GM18511 (cell line): ENCODE results near the gene KCTD15.

ENCODE experiments used
- ATAC-seq: cut with Tn5 transposase; IDR thresholded peaks from one replicate; pipeline ENCODE4 v1.9.1; 2021; ENCODE audit warnings: mild to moderate bottlenecking, moderate library complexity; ENCODE audit not compliant: unreplicated experiment

The KCTD15 gene

DNA sequence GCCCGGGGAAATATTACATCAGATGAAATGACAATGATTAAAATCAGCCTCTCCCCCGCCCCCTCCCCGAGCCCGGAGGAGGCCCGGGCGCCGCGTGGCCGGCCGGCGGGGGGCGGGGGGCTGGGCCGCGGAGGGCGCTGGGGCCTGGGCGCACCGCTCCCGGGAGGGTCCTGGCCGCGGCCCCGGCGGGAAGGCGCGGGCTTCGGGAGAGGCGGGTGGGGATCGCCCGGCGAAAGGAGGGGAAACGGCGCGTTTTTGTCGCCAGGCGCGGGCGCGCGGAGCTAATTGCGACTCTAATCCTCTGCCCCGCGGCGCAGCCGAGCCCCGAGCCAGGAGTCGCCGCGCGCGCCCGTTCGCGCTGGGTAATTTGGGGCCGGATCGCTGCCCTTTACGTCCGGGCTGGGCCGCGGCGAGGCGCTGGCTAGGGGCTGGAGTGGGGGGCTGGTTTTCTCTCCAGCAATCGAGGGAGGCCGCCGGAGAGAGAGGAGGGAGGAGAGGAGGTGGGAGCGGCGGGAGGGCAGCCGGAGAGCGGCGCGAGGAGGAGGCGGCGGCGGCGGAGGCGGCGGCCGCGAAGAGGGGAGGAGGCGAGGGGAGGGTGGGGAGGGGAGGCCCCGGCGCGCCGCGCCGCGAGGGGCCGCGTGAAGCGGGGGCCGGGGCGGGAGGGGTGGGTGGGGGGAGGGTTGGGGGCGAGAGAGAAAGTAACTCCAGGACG, at the start of gene KCTD15:
KCTD15 (plus strand) TSS at position 707 of the 712 bp plus-strand sequence. CDS start 3,585 bp downstream, outside the sequence.
- peak; percentile 22 for ATAC-seq

DNA sequence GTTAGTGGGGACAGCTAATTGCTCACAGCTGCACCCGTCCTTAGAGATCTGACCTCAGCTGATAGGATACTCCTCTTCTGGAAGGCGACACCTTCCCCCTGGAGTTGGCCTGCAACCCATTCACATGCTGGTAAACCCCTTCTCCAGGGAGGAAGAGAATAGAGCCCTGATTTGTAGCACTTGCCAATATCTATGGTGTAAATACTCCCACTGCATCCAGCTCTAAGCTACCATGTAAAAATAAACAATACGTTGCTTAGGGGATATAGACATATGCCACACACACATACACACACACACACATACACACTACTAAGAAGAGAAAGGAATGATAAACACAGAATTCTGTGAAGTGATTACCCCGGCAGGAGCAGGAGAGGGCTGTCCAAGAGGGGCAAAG, 49.4 kb upstream of the KCTD15 start:
- no peak for ATAC-seq

DNA sequence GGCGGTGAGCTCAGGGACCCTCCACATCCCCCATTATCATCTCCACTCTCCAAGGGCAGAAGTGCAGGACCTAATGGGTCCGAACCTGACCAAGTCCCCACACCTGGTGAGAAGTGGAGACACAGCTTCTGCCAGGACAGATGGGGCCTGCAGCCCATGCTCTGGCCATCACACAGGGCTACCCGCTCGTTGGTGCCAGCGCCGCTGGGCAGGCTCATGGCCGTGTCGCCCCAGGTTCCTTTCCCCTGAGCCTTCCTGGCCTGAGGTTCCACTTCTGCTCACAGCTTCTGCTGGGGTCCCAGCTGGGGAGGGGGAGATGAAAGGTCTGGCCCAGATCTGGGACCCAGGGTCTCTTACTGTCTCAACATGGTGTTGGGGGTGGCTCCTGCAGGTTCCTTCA, 48.4 kb upstream of the KCTD15 start:
- ATAC-seq: no peak

DNA sequence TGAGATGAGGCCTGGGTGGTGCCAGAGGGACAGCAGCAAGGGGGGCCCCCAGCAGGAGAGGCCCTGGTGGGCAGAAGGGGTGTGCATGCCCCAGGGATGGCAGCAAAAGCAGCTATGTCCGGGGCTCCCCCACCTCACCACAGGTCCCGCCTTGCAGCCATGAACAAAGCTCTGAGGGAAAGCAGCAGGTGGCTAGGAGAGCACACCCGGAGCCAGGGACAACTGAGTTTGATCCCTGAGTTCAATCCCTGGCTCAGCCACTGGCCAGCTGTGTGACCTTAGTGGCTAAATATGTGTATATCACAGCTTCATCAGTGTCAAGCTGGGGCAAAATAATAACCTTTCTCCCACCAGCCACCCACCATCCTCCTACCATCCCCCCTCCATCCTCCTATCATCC, 47.7 kb upstream of the KCTD15 start:
- no peak for ATAC-seq

DNA sequence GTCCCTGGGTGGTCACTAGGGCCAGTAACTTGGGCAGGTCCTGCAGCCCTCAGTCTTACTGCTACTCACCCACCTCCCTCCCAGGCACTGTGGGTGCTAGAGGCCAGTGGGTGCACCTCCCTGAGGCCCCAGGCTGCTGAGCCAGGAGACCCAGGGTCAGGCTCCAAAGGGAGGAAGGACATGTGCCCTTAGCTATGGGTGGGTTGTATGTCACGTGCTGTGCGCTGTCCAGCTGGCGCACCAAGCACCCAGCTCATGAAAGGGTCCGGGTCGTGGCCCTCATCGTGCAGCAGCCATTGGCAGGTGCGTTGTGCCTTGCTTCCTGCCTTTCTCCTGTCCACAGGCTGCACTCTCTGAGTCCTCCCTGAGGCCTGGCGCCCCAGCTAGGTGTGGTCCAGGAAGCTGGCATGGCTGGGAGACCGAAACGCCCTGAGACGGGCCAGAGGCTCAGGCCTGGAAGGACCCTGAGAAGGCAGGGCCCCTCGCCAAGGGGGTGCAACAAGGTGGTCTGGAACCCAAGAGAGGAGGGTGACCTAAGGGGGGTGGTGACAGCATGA, 47.0 kb upstream of the KCTD15 start:
- no peak for ATAC-seq

DNA sequence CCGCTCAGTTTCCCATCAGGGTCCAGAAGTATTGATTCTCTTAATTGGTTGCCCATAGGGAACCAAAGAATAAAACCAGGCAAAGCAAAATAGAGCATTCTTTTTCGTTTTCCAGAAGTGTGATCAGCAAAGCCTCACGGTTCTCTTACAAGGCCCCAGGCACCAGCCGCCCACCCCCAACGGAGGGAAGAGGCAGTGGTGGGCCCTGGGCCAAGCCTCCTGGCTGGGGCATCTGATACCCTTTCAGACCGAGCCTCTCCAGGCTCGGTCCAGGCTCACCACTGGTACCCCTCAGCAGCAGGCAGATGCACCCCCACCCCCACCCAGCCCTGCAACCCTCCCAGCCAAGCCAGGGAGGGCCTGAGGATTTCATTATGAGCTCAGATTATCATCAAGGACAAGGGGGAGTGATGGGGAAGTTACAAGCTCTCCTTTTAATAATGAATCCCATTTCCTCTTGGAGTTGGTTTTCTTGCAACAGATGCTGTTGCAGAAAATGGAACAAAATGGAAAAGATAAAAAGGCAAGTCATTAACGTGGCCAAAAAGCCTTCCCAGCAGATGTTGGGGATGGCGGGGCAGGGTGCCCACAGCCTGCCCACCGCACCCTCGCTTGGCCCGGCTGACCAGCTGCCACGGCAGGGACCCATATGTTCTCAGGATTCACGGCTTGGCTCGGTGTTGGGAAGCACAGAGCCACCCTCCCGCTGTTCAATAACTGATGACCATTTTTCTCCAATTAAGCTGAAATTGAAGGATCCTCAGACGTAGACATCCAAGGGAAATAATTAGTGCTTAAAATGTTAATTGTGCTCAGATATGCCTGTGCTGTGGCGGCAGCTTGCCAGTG, 45.9 kb upstream of the KCTD15 start:
- no peak for ATAC-seq

GRCh38 chr19:33751436-33751770, 45.3 kb upstream of the KCTD15 start:
- no peak for ATAC-seq

DNA sequence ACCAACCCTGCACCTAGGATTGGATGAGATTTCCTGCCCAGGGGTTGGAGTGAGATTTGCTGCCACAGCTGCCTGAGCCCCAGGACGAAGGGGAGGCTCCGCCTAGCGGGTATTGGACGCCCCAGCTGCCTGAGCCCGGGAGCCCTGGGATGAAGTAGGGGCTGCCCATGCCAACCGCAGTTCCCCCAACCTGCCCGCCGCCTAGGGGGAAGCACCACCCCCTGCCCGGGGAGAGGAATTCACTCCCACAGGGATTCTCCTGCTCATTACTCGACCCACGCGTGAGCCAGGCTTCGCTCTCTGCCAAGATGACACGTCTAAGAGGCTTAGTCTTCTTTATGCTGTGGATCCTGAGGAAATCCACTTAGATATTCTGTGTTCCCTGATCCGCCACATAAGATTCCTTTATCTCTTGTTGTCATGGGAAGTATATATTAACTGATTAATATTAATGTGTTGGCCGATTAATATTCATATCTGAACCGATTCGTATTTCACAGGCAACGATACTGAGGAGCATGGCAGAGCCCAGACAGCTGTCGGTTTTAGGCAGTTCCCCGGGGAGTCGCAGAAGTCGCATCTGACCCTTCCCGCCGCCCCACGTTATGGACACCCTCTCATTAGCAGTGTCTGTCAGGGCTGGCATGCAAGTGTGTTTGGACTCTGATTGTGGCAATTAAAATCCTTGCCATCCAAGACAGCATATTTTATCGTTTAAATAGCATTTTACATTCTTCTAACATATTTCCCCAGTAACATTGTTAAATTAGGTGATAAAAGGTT, 44.5 kb upstream of the KCTD15 start:
- ATAC-seq: no peak

DNA sequence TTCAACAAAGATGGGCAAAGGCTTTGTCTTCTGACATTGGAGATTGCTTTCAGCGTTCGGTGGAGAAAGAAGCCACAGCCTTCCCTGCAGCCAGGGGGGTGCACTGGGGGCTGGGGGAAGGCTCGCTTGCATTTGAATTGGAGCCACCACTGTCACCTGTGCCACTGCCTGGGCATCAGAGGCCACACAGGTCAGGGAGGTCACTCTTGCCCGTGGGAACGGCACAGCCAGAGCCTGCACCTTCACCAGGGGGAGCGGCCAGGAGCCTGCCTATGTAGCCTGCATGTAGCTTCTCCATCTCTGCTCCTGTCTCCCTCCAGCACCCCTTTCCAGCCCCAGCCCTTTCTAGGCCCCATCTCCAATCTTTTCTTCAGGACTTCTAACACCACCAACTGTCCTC, 43.7 kb upstream of the KCTD15 start:
- ATAC-seq: no peak

DNA sequence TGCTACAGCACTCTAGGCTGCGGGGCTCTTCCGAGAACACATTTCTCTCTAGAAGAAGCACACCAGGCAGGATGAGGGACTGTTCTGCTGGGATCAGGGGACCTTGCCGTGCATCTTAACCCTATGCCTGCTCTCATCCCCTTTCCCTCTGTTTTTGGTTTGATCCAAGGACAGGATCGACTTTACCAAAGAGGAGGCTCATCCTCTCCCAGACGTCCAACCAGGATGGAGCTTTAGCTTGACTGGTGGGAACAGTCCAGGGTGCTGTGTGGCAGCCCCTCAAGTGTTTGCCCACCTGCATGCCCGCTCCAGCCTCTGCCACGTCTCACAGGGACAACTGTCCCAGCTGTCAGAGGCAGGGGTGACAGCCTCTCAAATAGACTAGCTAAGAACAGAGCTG, 42.3 kb upstream of the KCTD15 start:
- ATAC-seq: no peak

DNA sequence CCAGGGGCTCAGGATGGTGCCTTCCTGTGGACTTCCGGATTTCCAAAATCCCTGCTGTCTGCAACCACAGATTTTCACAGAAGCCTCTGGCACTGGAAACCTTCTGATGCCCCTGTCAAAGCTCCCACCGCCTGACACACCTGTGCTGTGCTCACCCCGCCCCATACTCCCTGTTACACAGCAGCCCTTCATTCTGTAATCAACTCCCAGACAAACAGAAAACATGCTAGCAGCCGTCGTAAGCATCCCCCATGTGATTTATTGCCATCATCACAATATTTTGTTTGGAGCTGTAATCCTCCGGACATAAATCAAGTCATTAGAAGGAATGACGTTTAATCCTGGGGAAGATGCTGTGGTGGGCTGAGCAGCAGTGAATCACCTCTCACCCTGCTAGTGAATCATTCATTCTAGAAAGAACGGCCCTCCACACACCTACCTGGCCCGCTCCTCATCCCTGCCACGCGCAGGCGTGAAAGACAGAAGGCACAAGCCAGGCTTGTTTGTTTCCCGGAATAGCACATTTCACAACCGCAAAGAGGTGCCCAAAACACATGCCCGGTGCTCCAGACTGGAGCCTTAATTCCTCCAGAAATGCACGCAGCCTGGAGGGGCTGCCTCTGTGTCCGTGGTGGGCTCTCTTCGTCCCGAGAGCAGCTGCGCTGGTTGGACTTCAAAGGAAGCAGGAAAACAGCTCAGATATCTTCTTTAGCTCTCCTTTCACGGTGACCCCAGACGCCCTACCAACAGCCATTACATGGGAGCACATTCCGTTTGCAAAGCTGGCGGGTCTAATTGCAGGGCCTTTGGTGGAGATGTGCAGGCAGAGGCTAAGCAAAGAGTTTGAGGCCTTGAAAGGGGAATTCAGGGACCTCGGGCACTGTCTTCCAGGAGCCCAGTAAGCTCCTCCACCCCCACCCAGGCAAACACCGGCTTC, 41.3 kb upstream of the KCTD15 start:
- ATAC-seq: no peak

GRCh38 chr19:33756177-33756576, 40.5 kb upstream of the KCTD15 start:
- ATAC-seq: no peak

DNA sequence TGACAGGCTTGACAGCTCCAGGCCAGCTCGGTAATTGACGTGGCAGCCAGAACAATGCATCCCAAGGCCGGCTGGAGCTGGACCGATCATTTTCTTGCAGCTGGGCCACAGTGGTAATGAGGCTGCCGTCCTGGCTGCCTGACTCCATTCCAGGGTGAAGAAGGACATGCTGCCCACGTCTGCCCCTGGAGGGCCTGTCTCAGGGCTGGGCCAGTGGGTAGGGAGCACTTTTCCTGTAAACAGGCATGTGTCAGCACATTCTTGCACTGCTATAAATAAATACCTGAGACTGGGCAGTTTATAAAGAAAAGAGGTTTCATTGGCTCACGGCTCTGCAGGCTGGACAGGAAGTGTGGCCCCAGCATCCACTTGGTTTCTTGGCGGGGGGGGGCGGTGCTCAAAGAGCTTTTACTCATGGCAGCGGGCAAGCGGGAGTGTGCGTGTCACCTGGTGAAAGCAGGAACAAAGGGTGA, 38.1 kb upstream of the KCTD15 start:
- ATAC-seq: no peak

DNA sequence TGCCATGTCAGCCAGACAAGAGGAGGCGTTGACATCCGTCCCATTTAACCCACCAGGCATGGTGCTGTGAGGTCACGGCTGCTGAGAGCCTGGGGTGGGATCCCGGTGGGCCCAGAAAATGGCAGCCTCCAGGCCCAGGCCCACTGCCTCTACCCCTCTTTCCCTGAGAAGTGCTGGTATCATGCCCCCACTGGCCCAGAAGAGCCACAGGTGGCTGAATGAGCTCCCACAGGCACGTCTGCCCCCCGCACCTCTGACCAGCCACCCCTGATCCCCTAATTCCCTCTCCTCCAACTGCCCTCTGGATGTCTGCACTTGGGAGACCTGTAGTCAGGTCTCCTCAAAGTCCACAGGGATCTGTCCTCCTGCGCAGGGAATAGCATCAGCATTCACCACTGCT, 37.3 kb upstream of the KCTD15 start:
- no peak for ATAC-seq

DNA sequence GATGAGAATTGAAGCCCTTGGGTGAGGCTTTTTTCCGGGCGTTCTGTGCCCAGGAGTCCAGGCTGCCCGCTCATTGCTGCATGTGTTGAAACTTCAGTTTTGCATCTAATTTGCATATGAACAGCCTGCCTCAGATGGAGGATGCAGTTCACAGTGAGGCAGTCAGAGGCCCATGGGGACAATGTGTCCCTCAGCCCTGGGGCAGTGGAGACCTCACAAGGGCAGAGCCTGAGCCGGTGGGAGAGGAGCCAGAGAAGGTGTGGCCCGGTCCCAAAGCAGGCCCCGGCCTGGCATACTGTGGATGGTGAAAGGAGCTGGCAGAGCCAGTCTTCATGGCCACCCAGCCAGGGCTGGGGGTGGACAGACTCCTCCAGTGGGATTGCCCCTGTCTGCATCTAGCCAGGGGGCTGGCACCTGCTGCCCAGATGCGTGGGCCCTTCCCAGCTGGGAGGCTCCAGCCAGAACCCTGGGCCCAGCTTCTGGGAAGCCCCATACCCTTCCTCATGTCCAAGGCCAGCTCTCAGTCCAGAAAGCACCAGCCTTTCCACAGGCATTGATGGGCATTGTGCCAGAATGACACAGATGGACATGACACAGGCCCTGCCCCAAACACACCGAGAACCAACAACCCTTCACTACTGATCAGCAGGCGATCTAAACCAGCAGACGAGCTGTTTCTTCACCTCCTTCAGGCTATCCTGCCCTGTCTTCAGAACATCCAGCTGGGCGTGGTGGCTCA, 32.9 kb upstream of the KCTD15 start:
- no peak for ATAC-seq

- ATAC-seq: no peak
Measured at GRCh38 chr19:33766623-33767022, 30.0 kb upstream of the KCTD15 start.

- ATAC-seq: no peak
Measured at GRCh38 chr19:33767898-33768413, 28.7 kb upstream of the KCTD15 start.

DNA sequence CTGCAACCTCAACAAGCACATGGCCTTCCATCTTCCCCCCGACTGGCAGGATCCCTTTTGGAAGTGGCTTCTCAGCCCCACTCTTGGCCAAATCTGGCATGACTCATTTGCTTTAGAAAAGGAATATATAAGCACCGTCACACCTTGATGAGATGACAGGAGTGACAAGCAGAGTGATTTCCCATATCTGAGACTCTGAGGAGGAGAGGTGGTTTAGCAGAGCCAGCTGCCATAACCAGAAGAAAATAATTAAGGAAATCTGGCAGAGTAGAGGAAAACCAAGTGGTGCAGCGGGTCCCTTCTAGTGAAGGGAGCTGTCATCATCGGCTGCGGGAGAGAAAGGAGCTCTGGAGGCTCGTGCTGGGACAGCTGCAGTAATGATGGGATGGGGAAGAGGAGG, 27.5 kb upstream of the KCTD15 start:
- ATAC-seq: no peak

- ATAC-seq: no peak
Measured at GRCh38 chr19:33770107-33770506, 26.6 kb upstream of the KCTD15 start.
